Stimulated activated CD4-positive, alpha-beta T cell treated with anti-CD3 and anti-CD28 coated beads, TNF-alpha, amount 100 ng/mL, for 1 hour (primary cell): Measurements from ENCODE around the gene NFAT5.
"Not testable (repeated sequence)": the region's sequence is repeated elsewhere in the genome, so short reads cannot be mapped to it uniquely, and the experiment has no call there.

Source experiments
- DNase-seq, 3 donors: peaks; one replicate each; pipeline ENCODE4 v3.0.0-alpha.2; 2020; ENCODE audit warnings: low read depth in 3 of 3, low spot score in 1 of 3

The NFAT5 gene

GRCh38 chr16:69595127-69596036 lies 29.6 kb downstream of the NFAT5 start:
- no peak for DNase-seq

GRCh38 chr16:69596801-69597200 lies 31.0 kb downstream of the NFAT5 start:
- DNase-seq, result no peak

GRCh38 chr16:69598045-69598444 lies 32.3 kb downstream of the NFAT5 start:
- DNase-seq, result no peak

GRCh38 chr16:69599731-69600130 lies 34.0 kb downstream of the NFAT5 start:
- no peak for DNase-seq

DNA sequence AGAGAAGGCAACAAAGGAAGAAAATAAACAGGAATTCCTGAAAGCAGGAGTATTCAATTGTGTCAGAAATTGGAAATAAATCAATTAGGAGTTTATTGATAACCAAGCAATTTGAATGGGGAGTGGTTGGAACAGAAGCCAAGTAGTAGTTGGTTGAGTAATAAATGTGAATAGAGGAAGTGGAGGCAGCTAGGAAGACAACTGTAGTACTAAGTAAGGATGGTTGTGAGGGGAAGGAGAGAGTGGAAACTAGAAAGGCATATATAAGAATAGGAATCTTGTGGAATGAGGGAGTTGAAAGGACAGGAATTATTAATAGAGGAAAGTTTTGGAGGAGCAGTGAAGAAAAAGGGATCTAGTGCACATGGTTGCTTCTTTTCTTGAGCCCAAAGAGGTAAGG lies 34.4 kb downstream of the NFAT5 start:
- DNase-seq, result no peak

GRCh38 chr16:69601250-69601649 lies 35.5 kb downstream of the NFAT5 start:
- DNase-seq, result no peak

DNA sequence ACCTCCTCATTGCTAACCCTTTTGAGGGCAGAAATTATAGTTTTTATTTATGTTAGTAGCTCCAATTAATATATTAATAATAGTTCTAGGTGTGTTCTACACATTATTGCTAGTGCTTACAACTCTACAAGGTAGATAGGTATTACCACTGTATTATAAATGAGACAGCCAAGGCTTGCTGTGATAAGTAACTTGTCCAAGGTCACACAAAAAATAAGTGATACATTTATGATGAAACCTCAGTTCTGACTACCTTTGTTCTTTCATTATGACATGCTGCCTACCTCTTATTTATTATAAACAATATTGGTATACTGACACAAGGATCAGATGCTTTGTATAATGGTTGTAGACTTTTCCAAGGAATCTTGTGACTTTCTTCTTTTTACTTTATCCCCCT lies 41.2 kb downstream of the NFAT5 start:
- DNase-seq, result no peak

DNA sequence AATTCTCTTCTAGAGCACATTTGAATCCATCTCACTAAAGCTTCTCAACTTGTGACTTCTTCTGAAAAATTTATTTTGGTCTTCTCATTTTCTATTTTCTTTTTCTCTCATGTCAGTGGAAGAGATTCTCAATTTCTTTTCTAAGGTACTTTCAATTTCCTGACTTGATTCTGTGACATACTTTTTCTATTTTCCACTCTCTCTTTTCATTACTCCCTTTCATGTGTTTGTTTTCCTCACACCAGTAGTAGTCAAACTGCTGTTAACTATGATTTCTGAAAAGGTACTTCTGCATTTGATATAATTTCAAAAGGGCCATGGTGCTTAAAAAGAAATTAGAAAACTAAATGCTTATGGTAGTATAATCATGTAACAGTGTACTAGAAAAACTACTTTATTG lies 41.9 kb downstream of the NFAT5 start:
- no peak for DNase-seq

DNA sequence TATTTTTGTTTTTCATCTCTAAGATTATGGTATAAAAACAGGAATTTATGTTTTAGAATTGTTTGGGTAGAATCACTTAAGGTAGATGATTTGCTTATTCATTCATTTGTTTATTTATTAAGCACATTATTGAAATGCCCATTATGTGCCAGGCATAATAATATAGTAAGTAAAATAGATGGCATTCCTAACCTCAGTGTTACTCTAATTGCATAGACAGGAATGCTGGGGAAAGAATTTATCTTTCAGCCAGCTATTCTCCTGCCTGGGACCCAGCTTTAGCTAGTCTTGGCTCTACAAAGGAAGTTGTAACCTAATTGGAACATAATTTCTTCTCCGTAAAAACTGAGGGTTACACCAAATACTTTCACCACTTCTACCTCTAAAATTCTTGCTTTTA lies 44.6 kb downstream of the NFAT5 start:
- DNase-seq, result no peak

GRCh38 chr16:69611103-69611640 lies 45.4 kb downstream of the NFAT5 start:
- DNase-seq, result no peak

DNA sequence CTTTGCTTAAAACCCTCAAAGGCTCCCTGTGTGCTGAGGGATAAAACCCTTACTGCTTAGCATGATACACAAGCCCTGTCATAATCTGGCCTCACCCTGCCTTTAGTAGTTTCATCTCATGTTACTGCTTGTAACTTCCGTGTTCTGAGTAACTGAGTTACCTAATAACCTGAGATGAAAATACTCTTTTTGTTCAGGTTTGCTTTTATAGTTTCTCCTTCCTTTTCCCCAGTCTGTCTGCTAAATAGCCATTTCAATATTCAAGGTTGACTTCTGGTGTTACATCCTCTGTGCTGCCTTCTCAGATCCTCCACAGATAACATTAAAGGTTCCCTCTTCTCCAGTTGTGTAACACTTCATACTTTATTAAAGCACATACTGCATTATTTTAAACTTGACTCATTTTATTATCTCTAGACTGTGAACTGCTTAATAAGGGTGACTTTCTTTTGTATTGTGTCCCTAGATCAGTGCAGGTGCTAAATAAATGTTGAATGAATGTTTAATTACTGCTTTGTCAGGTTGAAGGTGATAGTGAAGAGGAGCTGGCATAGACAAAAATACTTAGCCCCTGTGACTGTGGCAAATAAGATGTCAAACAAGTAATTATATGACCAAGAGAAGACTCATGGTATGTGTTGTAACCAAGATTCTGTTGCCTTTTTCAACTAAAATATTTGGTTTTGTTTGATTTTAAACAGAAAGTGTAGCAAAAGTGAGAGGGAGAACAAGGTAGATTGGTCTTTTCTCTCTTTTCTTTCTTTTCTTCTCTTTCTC lies 47.8 kb downstream of the NFAT5 start:
- DNase-seq, result no peak

DNA sequence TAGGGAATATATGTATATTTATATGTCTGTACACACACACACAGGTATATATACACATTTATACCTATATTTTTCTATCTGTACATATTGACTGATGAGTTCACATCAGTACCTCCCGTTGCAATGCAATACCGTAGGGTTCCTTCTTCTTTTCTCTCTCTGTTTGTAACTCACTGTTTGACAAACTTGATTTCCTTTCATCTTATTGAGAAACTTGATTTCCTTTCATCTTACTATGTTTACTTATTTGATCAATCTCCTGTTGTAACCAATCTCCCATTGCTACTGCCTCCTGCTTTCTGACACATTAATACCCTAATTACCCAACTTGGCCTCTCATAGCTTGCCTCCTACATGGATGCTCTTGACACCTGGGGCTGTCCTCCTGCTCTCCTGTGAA lies 49.8 kb downstream of the NFAT5 start:
- no peak for DNase-seq

DNA sequence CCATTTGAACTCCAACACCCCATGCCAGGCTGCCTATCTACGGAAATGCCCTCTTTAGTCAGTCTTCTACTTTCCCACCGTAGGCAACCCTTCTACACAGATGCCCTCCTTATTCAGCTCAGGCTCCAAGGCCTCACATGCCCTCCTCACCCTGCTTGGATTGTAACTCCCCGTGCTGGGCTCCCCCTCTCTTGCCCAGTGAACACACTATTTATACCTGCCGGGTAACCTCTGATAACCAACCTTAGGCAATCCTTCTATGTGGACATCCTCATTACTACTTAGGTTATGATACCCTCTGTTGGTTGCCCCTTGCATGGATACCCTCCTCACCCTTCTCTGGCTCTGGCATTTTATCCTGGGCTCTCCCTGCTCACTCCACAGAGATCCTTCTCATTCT lies 50.3 kb downstream of the NFAT5 start:
- DNase-seq, result no peak

- DNase-seq, result no peak
Measured at GRCh38 chr16:69618307-69618706, 52.5 kb downstream of the NFAT5 start.

DNA sequence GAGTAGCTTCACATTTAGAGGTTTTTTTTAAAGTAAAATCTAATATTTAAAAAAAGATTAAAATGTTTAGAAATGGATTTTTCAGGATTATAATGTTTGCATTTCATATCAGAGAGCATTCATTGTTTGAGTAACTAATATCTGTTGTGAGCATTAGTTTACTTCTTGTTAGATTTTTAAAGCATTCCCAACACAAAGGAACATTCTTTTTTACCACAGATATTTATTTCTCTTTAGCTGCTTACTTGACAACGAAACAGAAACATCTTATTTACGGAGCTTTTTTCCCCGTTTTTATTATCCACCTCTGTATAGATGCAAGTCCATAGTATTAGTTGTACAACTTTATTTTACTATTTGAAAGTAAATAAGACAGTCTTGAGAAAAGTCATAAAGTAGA lies 53.0 kb downstream of the NFAT5 start:
- no peak for DNase-seq

GRCh38 chr16:69619514-69619913 lies 53.7 kb downstream of the NFAT5 start:
- no peak for DNase-seq

- DNase-seq, result no peak
Measured at GRCh38 chr16:69620573-69620972, 54.8 kb downstream of the NFAT5 start.

DNA sequence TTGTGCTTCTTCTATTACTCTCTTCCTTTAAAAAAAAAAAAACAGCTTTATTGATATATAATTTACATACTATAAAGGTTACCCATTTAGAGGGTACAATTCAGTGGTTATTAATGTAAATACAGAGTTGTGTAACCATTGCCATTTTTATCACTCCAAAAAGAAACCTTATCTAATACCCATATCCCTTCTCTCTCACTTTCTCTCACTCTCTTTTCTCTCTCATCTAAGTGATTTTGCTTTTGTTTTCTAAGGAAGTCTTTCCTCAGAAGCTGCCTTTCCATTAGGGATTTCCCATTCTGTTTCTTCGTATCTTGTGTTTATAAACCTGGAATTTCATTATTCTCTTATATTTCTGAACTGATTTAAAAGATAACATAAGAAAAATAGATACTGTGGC lies 55.5 kb downstream of the NFAT5 start:
- no peak for DNase-seq

GRCh38 chr16:69626256-69626655 lies 60.5 kb downstream of the NFAT5 start:
- DNase-seq, result no peak

DNA sequence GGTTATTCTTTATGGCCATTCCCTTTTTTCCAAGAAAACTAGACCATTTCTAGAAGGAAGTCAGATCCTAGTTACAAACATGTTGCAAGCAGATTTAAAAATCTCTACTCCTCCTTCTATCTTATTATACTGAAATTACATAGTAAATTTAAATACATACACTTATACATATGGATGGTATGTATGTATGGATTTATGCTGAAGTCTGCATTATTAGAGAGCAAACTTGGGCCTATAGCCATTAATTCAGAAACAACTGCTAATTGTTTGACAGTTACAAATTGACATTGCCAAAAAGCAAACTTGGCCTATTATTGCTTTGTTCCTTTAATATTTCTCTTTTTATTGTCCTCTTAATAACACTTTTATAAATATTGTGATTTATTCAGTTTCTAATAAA lies 67.1 kb downstream of the NFAT5 start:
- no peak for DNase-seq

DNA sequence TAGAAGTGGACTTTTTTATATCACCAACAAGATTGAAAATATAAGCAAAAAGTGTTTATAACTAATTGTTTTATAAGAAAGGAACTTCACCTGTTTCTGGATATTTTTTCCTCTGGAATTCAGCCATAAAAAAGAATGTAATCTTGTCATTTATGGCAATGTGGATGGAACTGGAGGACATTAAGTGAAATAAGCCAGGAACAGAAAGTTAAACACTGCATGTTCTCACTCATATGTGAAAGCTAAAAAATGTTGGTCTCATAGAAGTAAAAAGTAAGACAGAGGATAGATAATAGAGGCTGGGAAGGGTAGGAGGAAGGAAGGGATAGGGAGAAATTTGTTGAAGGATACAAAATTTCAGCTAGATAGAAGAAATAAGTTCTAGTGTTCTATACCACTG lies 67.6 kb downstream of the NFAT5 start:
- DNase-seq, result no peak

DNA sequence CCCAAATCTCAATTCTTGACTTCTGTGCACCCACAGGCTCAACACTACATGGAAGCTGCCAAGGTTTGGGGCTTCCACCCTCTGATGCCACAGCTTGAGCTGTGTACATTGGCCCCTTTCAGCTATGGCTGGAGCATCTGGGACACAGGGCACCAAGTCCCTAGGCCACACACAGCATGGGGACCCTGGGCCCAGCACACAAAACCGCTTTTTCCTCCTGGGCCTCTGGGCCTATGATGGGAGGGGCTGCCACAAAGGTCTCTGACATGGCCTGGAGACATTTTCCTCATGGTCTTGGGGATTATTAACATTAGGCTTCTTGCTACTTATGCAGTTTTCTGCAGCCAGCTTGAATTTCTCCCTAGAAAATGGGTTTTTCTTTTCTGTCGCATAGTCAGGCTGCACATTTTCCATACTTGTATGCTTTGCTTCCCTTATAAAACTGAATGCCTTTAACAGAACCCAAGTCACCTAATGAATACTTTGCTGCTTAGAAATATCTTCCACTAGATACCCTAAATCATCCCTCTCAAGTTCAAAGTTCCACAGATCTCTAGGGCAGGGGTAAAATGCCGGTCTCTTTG lies 70.9 kb downstream of the NFAT5 start:
- DNase-seq, result not testable (repeated sequence)
